Heart left ventricle (tissue), 13 donors: ENCODE data around the gene ZNF672.

ENCODE experiments used
- POLR2A ChIP-seq, 2 donors: fragments of 450-650 bp; IDR thresholded peaks; one replicate each; pipeline ENCODE4 v1.6.1; 2017; ENCODE audit warnings: antibody characterized with exemption in 2 of 2, mild to moderate bottlenecking in 2 of 2, moderate library complexity in 2 of 2
- TF ChIP-seq, protein P1 (sequence below), 12 donors: fragments of 200-600 bp; sonication (generic) in 4 of 12; IDR thresholded peaks; one replicate each; pipeline versions ENCODE4 v1.5.0 to v1.8.0; 2018 to 2022; ENCODE audit warnings: antibody characterized with exemption in 12 of 12, mild to moderate bottlenecking in 5 of 12
- donor health status: ischemic (EF 13 %, LVEDD 7.1; RV severe dilation, severe dysfunction).
- donor health status: DM: no; HTN: yes; CAD: no.
- donor health status: DM: no; HTN: no; CAD: no.
- donor health status: ischemic (EF 25% LVEDD 6.9; RV normal size, moderate dysfunction).
- donor health status: ischemic (EF 25% LVEDD 5.7; RV mildly dilated, moderate dysfunction).
- donor health status: ischemic (EF 35%, LVEDD 5.7; RV mildly dilated, moderate dysfunction).
- donor health status: nonischemic (EF 11% LVEDD 7.7; RV severe dilation, severe dysfunction).
- donor health status: DM: yes; HTN: yes; CAD: no.
- donor health status: PGD.
- donor health status: ischemic (EF 29% LVEDD 5.4; RV normal size, mild dysfunction).
- donor health status: nonischemic (EF 23%, LVEDD 6.1; RV moderate dilation, normal function).

DNA sequence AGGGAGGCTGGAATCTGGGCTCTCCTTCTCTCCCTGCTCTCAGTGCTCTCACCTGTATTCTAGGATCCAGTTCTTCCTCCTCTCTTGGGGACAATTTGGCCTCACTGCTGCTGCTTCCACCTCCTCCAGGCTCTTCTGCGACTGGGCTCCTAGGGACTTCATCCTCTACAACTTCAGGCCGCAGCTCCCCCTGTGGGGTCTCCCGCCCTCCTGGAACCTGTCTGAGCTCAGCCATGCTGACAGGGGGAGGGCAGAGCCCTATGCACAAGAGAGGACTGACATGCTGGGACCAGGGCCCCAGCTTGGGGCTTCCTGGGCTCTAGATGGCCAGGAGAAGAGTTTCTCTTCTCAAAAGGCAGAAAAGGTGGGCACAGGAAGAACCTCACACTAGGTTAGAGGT lies 13.3 kb upstream of the ZNF672 start:
- no peak for TF ChIP-seq POLR2A (IDR thresholded peaks at IDR 0.05)
- TF ChIP-seq, protein P1, sequence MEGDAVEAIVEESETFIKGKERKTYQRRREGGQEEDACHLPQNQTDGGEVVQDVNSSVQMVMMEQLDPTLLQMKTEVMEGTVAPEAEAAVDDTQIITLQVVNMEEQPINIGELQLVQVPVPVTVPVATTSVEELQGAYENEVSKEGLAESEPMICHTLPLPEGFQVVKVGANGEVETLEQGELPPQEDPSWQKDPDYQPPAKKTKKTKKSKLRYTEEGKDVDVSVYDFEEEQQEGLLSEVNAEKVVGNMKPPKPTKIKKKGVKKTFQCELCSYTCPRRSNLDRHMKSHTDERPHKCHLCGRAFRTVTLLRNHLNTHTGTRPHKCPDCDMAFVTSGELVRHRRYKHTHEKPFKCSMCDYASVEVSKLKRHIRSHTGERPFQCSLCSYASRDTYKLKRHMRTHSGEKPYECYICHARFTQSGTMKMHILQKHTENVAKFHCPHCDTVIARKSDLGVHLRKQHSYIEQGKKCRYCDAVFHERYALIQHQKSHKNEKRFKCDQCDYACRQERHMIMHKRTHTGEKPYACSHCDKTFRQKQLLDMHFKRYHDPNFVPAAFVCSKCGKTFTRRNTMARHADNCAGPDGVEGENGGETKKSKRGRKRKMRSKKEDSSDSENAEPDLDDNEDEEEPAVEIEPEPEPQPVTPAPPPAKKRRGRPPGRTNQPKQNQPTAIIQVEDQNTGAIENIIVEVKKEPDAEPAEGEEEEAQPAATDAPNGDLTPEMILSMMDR (IDR thresholded peaks at IDR 0.05), result no peak
